Measurements from ENCODE around the gene ATF6B. TPM values are rescaled to one million over a fixed set of nuclear protein-coding genes. Genes with fewer than 3 reads are reported as not detected.

Gene ATF6B
- total and polyA plus RNA-seq, 2 of the 13 experiments (the other 11 are each of a cell fraction or from before 2014, with no cell fraction given) = 18.1 to 44.0 TPM

DNA sequence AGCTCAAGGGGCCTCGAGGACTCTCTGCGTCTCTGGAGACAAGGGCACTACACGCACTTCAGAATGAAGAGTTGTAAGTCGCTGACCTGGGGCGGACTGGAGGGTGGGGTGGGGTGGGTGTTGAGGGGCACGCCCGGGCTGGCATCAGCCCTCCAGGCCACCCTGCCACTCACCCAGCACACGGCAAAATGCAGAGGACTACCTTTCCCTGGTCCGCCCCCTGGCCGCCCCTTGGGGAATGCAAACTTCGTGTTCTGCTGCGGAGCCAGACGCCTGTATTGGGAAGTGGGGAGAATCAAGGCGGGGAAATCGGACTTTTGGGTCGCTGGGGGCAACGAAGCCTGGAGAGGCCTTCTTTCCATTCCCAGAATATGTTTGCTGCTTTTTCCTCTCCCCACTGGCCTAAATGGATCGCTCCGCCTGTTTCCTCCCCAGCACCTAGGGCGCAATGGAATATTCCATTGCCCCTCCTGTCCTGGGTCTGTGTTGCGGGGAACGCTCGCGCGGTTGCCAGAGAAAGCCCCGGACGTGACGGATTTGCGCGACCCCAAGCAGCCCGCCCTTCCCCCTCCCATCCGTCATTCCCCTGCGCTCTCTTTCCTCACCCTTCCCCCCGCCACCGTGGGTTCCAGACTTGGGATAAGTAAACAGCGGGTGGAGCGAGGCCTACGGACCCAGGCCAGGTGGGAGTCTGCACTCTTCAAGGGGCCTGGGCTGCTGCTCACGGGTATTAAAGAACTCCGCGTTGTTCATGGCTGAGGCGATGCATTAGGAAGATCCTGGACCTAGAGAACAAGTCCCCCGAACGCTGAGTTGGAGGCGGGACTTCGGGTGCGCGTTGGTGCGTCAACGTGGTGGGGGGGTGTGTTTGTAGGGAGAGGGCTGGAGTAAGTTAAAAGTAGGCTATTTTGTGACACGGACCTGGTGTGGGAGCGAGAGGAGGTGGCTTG lies 25.8 kb upstream of the ATF6B start, which contains the start of gene PPT2 (continued):
- TF ChIP-seq YEATS4 (CRISPR knock-in tag; IDR thresholded peaks at IDR 0.05; ENCODE audit: borderline replicate concordance) (peak; percentile 84), ZNF292 (CRISPR knock-in tag; IDR thresholded peaks at IDR 0.05; ENCODE audit: borderline replicate concordance, low read depth) (no peak), ZBTB7B (CRISPR knock-in tag; IDR thresholded peaks at IDR 0.05) (peak; percentile 72), POLR2G (IDR thresholded peaks at IDR 0.05; ENCODE audit: low read depth, low read length) (peak; percentile 71), GTF2F1 (IDR thresholded peaks at IDR 0.05; ENCODE audit: low read length) (no peak), ZNF75D (CRISPR knock-in tag; IDR thresholded peaks at IDR 0.05; ENCODE audit: borderline replicate concordance) (no peak), RELA (CRISPR knock-in tag; IDR thresholded peaks at IDR 0.05) (no peak), SRF (IDR thresholded peaks at IDR 0.05; ENCODE audit: low read depth, low read length) (peak; percentile 55; the same call in 1 of the 2 replicates), ZNF557 (CRISPR knock-in tag; IDR thresholded peaks at IDR 0.05) (peak; percentile 83; the same call in 1 of the 2 replicates), ZNF235 (CRISPR knock-in tag; IDR thresholded peaks at IDR 0.05; ENCODE audit: borderline replicate concordance) (0 out of 2 replicates have a peak, but pooled peaks have one; percentile 20), DR1 (CRISPR knock-in tag; IDR thresholded peaks at IDR 0.05) (peak; percentile 77; the same call in 1 of the 2 replicates), MED13 (CRISPR knock-in tag; IDR thresholded peaks at IDR 0.05) (0 out of 2 replicates have a peak, but pooled peaks have one; percentile 77), SOX6 (IDR thresholded peaks at IDR 0.05) (no peak), SOX6 (CRISPR knock-in tag; IDR thresholded peaks at IDR 0.05) (peak; percentile 77), RFX3 (CRISPR knock-in tag; IDR thresholded peaks at IDR 0.05) (peak; percentile 80), ZNF101 (CRISPR knock-in tag; IDR thresholded peaks at IDR 0.05; ENCODE audit: borderline replicate concordance, low read depth) (peak; percentile 71; the same call in 1 of the 2 replicates)
- TF ChIP-seq, protein P1, sequence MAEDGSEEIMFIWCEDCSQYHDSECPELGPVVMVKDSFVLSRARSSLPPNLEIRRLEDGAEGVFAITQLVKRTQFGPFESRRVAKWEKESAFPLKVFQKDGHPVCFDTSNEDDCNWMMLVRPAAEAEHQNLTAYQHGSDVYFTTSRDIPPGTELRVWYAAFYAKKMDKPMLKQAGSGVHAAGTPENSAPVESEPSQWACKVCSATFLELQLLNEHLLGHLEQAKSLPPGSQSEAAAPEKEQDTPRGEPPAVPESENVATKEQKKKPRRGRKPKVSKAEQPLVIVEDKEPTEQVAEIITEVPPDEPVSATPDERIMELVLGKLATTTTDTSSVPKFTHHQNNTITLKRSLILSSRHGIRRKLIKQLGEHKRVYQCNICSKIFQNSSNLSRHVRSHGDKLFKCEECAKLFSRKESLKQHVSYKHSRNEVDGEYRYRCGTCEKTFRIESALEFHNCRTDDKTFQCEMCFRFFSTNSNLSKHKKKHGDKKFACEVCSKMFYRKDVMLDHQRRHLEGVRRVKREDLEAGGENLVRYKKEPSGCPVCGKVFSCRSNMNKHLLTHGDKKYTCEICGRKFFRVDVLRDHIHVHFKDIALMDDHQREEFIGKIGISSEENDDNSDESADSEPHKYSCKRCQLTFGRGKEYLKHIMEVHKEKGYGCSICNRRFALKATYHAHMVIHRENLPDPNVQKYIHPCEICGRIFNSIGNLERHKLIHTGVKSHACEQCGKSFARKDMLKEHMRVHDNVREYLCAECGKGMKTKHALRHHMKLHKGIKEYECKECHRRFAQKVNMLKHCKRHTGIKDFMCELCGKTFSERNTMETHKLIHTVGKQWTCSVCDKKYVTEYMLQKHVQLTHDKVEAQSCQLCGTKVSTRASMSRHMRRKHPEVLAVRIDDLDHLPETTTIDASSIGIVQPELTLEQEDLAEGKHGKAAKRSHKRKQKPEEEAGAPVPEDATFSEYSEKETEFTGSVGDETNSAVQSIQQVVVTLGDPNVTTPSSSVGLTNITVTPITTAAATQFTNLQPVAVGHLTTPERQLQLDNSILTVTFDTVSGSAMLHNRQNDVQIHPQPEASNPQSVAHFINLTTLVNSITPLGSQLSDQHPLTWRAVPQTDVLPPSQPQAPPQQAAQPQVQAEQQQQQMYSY (CRISPR knock-in tag; IDR thresholded peaks at IDR 0.05) = peak; percentile 60; the same call in 1 of the 2 replicates

All from HepG2 (cell line).